Loucy (cell line): ENCODE measurements around the gene NCF4.
A peak's percentile ranks its signal among the peaks of the same experiment; 100 is the strongest.

ENCODE experiments used
- H2AFZ ChIP-seq: fragments of 200-600 bp; sonication (generic); 2 replicates; pipeline ENCODE4 v1.6.0; 2016; ENCODE audit warnings: antibody characterized with exemption, mild to moderate bottlenecking, low read length, moderate library complexity
- H3F3A ChIP-seq: fragments of 200-600 bp; 2 replicates; pipeline ENCODE4 v1.6.0; 2016; ENCODE audit warnings: antibody characterized with exemption, low read depth, mild to moderate bottlenecking
- H3K27me3 ChIP-seq: fragments of 200-600 bp; sonication (generic); 2 replicates; pipeline ENCODE4 v1.6.1; 2014; ENCODE audit warnings: low read length, mild to moderate bottlenecking; ENCODE audit not compliant: insufficient read depth, poor library complexity, severe bottlenecking
- H3K36me3 ChIP-seq: fragments of 200-600 bp; sonication (generic); 2 replicates; pipeline ENCODE4 v1.6.1; 2016; ENCODE audit warnings: low read length; ENCODE audit not compliant: insufficient read depth
- H3K4me1 ChIP-seq: fragments of 200-600 bp; sonication (generic); 2 replicates; pipeline ENCODE4 v1.5.1; 2014; ENCODE audit warnings: low read length, mild to moderate bottlenecking; ENCODE audit not compliant: insufficient read depth, poor library complexity, severe bottlenecking
- H3K4me2 ChIP-seq: fragments of 200-600 bp; sonication (generic); 2 replicates; pipeline ENCODE4 v1.6.0; 2014; ENCODE audit warnings: antibody characterized with exemption, low read length, low read depth, mild to moderate bottlenecking; ENCODE audit not compliant: poor library complexity, severe bottlenecking
- H3K4me3 ChIP-seq: fragments of 200-600 bp; sonication (generic); 2 replicates; pipeline ENCODE4 v1.5.1; 2014; ENCODE audit warnings: low read length, mild to moderate bottlenecking, mixed read lengths; ENCODE audit not compliant: poor library complexity, severe bottlenecking
- H3K79me2 ChIP-seq: fragments of 200-600 bp; sonication (generic); 2 replicates; pipeline ENCODE4 v1.6.1; 2014; ENCODE audit warnings: low read length; ENCODE audit not compliant: insufficient read depth
- H3K9ac ChIP-seq: fragments of 200-600 bp; sonication (generic); 2 replicates; pipeline ENCODE4 v1.6.0; 2014; ENCODE audit warnings: mild to moderate bottlenecking, low read depth, low read length, moderate library complexity; ENCODE audit not compliant: poor library complexity, severe bottlenecking
- H3K9me2 ChIP-seq: fragments of 200-600 bp; sonication (generic); replicated peaks from 2 replicates; pipeline ENCODE4 v1.6.1; 2016; ENCODE audit warnings: low read depth, low read length, mixed read lengths
- H3K9me3 ChIP-seq: fragments of 200-600 bp; sonication (generic); 2 replicates; pipeline ENCODE4 v1.6.1; 2014; ENCODE audit warnings: mild to moderate bottlenecking, antibody characterized with exemption, low read length, low read depth; ENCODE audit not compliant: insufficient read depth
- H4K20me1 ChIP-seq: fragments of 200-600 bp; sonication (generic); 2 replicates; pipeline ENCODE4 v1.6.0; 2014; ENCODE audit warnings: antibody characterized with exemption, low read length, mild to moderate bottlenecking; ENCODE audit not compliant: insufficient read depth, poor library complexity, severe bottlenecking
- CTCF ChIP-seq: fragments of 200-600 bp; sonication (generic); conservative IDR thresholded peaks from 2 replicates; pipeline ENCODE4 v1.5.1; 2014; ENCODE audit warnings: mild to moderate bottlenecking, antibody characterized with exemption, low read length
- EZH2phosphoT487 ChIP-seq: fragments of 200-600 bp; IDR thresholded peaks from 2 replicates; pipeline ENCODE4 v1.6.1; 2018; ENCODE audit warnings: antibody characterized with exemption, mild to moderate bottlenecking, moderate library complexity, borderline replicate concordance

NCF4 gene

GRCh38 chr22:36860821-36861659 is at the start of gene NCF4:
Gene NCF4 (plus strand): TSS chr22:36861006. CDS start chr22:36861172, 166 bp downstream.
- H3K4me3 ChIP-seq, result no peak within 1 kb of the TSS
- TF ChIP-seq CTCF, result no peak
- no peak for TF ChIP-seq EZH2phosphoT487
- H3F3A ChIP-seq, result no peaks in the 10 kb centered on the region
- no peak within 1 kb of the TSS for H3K4me2 ChIP-seq
- H3K79me2 ChIP-seq, result no peaks in the 10 kb centered on the region
- H3K27me3 ChIP-seq, result no peaks in the 10 kb centered on the region
- no peaks in the 10 kb centered on the region for H3K9me2 ChIP-seq
- no peaks in the 10 kb centered on the region for H3K4me1 ChIP-seq
- H3K36me3 ChIP-seq, result no peaks in the 10 kb centered on the region
- peak within 1 kb of the TSS; percentile 49; the same call in 1 of the 2 replicates for H2AFZ ChIP-seq
- no peak within 1 kb of the TSS for H3K9ac ChIP-seq
- no peaks in the 10 kb centered on the region for H4K20me1 ChIP-seq
- H3K9me3 ChIP-seq, result no peaks in the 10 kb centered on the region

GRCh38 chr22:36811094-36811800 is 49.6 kb upstream of the NCF4 start:
- Histone ChIP-seq H3K4me3 (no peak overlapping the region), H3K4me1 (peaks cover 16% of the 10 kb centered on the region), H3K4me2 (no peak overlapping the region), H3K9me2 (no peaks in the 10 kb centered on the region), H4K20me1 (no peaks in the 10 kb centered on the region), H3K36me3 (no peaks in the 10 kb centered on the region), H3K27me3 (no peaks in the 10 kb centered on the region), H3K9me3 (no peaks in the 10 kb centered on the region), H3K9ac (no peak overlapping the region), H3K79me2 (no peaks in the 10 kb centered on the region), H3F3A (no peaks in the 10 kb centered on the region), H2AFZ (no peak overlapping the region)
- TF ChIP-seq CTCF (no peak), EZH2phosphoT487 (no peak)

GRCh38 chr22:36814801-36815200 is 46.0 kb upstream of the NCF4 start:
- Histone ChIP-seq H3K4me2 (no peak overlapping the region), H3K27me3 (peaks cover 6% of the 10 kb centered on the region)

More at GRCh38 chr22:36814801-36815200, 46.0 kb upstream of the NCF4 start:
- H3K9me3 ChIP-seq, result no peaks in the 10 kb centered on the region
- no peaks in the 10 kb centered on the region for H3K36me3 ChIP-seq
- no peaks in the 10 kb centered on the region for H3F3A ChIP-seq
- no peaks in the 10 kb centered on the region for H3K79me2 ChIP-seq
- TF ChIP-seq CTCF (no peak), EZH2phosphoT487 (no peak)
- H4K20me1 ChIP-seq, result no peaks in the 10 kb centered on the region
- H2AFZ ChIP-seq, result no peak overlapping the region
- no peaks in the 10 kb centered on the region for H3K4me1 ChIP-seq
- no peaks in the 10 kb centered on the region for H3K9me2 ChIP-seq
- H3K9ac ChIP-seq, result no peak overlapping the region
- H3K4me3 ChIP-seq, result no peak overlapping the region
